PC-9 (cell line): ENCODE measurements around the gene MIEF1. TPM values are rescaled to one million over a fixed set of nuclear protein-coding genes. Genes with fewer than 3 reads are reported as not detected.

Experiments used
- BruUV-seq: library from RNA; stranded (reverse); fragments of 400-500 nt; replicated peaks from 2 replicates; lab custom pipeline; 2021; lab: Mats Ljungman, UMichigan
- CTCF ChIA-PET: fragments of 300-600 bp; sonication (Branson Sonifier 250); formaldehyde crosslinking; loops from one replicate; lab custom pipeline; 2022; ENCODE audit warnings: antibody characterized with exemption; lab: Charles Lee
- POLR2A ChIA-PET: fragments of 300-600 bp; sonication (Branson Sonifier 250); formaldehyde crosslinking; loops from one replicate; lab custom pipeline; 2022; ENCODE audit warnings: antibody characterized with exemption; ENCODE audit not compliant: unreplicated experiment; lab: Charles Lee
- DNase-seq, 2 experiments: peaks; one replicate each; pipeline versions ENCODE4 v3.0.0 to v3.0.0-alpha.2; 2015 to 2022; ENCODE audit warnings: mixed read lengths in 1 of 2
- H2AFZ ChIP-seq: fragments of 200-600 bp; sonication (generic); 2 replicates; pipeline ENCODE4 v1.8.1; 2017; ENCODE audit warnings: antibody characterized with exemption
- H3F3A ChIP-seq: fragments of 200-600 bp; sonication (generic); 2 replicates; pipeline ENCODE4 v1.8.1; 2017; ENCODE audit warnings: antibody characterized with exemption, mild to moderate bottlenecking, low read depth; ENCODE audit not compliant: insufficient read depth
- H3K27ac ChIP-seq: fragments of 200-600 bp; sonication (generic); 2 replicates; pipeline ENCODE4 v1.6.1; 2016; ENCODE audit warnings: mixed run types
- H3K27me3 ChIP-seq: fragments of 200-600 bp; sonication (generic); 2 replicates; pipeline ENCODE4 v1.6.1; 2016; ENCODE audit warnings: low read depth, mixed run types; ENCODE audit not compliant: insufficient read depth
- H3K36me3 ChIP-seq: fragments of 200-600 bp; sonication (generic); 2 replicates; pipeline ENCODE4 v1.6.1; 2016; ENCODE audit warnings: low read depth, mixed run types
- H3K4me1 ChIP-seq: fragments of 200-600 bp; sonication (generic); replicated peaks from 2 replicates; pipeline ENCODE4 v1.6.1; 2016; ENCODE audit warnings: mixed run types; ENCODE audit not compliant: insufficient read depth
- H3K4me2 ChIP-seq: fragments of 200-600 bp; sonication (generic); 2 replicates; pipeline ENCODE4 v1.6.1; 2017; ENCODE audit warnings: mixed run types
- H3K4me3 ChIP-seq: fragments of 200-600 bp; sonication (generic); 2 replicates; pipeline ENCODE4 v1.6.1; 2016; ENCODE audit warnings: mixed run types
- H3K79me2 ChIP-seq: fragments of 200-600 bp; sonication (generic); 2 replicates; pipeline ENCODE4 v1.6.1; 2017; ENCODE audit warnings: low read depth, mixed run types
- H3K9me2 ChIP-seq: fragments of 200-600 bp; sonication (generic); 2 replicates; pipeline ENCODE4 v1.8.1; 2017; ENCODE audit warnings: mild to moderate bottlenecking; ENCODE audit not compliant: insufficient read depth
- H3K9me3 ChIP-seq: fragments of 200-600 bp; sonication (generic); 2 replicates; pipeline ENCODE4 v1.8.1; 2016; ENCODE audit warnings: low read depth; ENCODE audit not compliant: insufficient read depth
- H4K20me1 ChIP-seq: fragments of 200-600 bp; sonication (generic); 2 replicates; pipeline ENCODE4 v1.8.1; 2017; ENCODE audit not compliant: insufficient read depth
- EZH2 ChIP-seq: fragments of 200-600 bp; sonication (generic); IDR thresholded peaks from 2 replicates; pipeline ENCODE4 v1.8.0; 2017; ENCODE audit warnings: antibody characterized with exemption, low read depth
- intact Hi-C: fragments of 100-400 bp; cut with micrococcal nuclease; formaldehyde crosslinking; loops from one replicate; pipeline ENCODE4 v1.10.0; 2022; ENCODE audit not compliant: unreplicated experiment
- total RNA-seq: library from RNA; stranded (reverse); gene quantifications from 2 replicates; pipeline ENCODE4 v1.2.3, GENCODE V29; 2021
- TF ChIP-seq, protein P1 (sequence below): fragments of 200-600 bp; sonication (generic); conservative IDR thresholded peaks from 2 replicates; pipeline ENCODE4 v1.6.1; 2017; ENCODE audit warnings: mixed run types, antibody characterized with exemption, mild to moderate bottlenecking, moderate library complexity

Gene MIEF1
- total RNA-seq, 1 experiment from 2014 or later, result 36.9 TPM

DNA sequence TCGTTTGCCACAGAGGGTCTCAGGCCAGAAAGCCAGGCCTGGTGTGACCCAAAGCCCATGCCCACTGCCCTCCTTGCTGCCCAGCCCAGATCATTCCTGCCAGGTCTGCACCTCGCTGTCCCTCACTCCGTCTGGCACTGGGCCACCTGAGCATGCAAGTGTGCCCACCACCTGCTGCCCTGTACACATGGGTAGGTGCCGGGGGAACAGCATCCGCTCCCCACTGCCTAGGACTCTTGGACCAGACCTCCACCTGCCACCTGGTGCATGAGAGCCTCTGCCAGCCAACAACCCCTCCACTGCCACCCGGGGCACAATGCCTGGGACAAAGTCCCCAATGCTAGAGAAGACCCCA, 32.8 kb upstream of the MIEF1 start:
- no peaks in the 10 kb centered on the region for H4K20me1 ChIP-seq
- H2AFZ ChIP-seq, result no peak overlapping the region
- H3K4me1 ChIP-seq, result peaks cover 20% of the 10 kb centered on the region
- no peak for DNase-seq
- POLR2A ChIA-PET, result no interaction called here
- peaks cover 11% of the 10 kb centered on the region for H3K27me3 ChIP-seq
- no peaks in the 10 kb centered on the region for H3K36me3 ChIP-seq
- H3K9me3 ChIP-seq, result no peaks in the 10 kb centered on the region
- BruUV-seq, result no TSS peak
- H3K4me2 ChIP-seq, result no peak overlapping the region
- TF ChIP-seq EZH2, result no peak
- TF ChIP-seq, protein P1, sequence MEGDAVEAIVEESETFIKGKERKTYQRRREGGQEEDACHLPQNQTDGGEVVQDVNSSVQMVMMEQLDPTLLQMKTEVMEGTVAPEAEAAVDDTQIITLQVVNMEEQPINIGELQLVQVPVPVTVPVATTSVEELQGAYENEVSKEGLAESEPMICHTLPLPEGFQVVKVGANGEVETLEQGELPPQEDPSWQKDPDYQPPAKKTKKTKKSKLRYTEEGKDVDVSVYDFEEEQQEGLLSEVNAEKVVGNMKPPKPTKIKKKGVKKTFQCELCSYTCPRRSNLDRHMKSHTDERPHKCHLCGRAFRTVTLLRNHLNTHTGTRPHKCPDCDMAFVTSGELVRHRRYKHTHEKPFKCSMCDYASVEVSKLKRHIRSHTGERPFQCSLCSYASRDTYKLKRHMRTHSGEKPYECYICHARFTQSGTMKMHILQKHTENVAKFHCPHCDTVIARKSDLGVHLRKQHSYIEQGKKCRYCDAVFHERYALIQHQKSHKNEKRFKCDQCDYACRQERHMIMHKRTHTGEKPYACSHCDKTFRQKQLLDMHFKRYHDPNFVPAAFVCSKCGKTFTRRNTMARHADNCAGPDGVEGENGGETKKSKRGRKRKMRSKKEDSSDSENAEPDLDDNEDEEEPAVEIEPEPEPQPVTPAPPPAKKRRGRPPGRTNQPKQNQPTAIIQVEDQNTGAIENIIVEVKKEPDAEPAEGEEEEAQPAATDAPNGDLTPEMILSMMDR, result no peak
- H3K79me2 ChIP-seq, result no peaks in the 10 kb centered on the region
- intact Hi-C loops, result no loop called here
- CTCF ChIA-PET, result no interaction called here
- no peaks in the 10 kb centered on the region for H3K9me2 ChIP-seq
- no peaks in the 10 kb centered on the region for H3F3A ChIP-seq
- H3K27ac ChIP-seq, result no peak overlapping the region
- H3K4me3 ChIP-seq, result no peak overlapping the region

DNA sequence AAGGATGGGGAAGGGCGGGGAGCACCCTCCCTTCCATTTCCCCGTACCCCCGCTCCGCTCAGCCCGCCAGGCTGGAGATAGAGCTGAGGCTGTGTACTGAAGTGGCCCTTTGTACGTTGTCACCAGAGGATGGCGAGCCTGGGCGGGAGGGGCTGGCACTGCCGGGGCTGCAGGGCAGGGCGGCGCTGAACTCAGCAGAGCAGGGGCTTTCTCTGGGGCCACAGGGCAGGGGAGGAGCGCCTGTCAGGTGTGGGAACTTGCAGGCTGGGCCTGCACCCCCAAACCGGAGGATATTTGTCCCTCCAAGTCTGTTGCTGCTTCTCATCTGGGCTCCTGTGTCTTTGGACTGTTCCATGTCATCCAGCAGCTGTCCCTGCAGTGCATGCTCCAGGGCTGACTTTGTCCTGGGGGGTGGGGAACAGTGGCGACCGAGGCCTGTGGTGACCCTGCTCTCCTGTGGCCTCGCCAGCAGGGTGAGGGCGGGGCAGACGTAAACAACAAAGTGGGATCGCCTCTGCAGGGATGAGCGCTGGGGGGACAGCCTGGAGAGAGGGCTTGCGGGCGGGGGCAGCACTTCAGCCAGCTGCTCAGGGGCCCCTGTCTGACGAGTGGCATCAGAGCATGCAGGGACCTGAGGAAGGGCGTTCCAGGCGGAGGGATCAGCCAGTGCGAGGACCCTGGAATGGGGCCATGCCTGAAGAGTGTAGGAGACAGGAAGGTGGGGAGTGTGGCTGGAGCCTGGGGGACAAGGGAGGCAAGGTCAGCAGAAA, 32.2 kb upstream of the MIEF1 start:
- CTCF ChIA-PET, result no interaction called here
- Histone ChIP-seq H4K20me1 (no peaks in the 10 kb centered on the region), H2AFZ (no peak overlapping the region), H3K4me1 (peaks cover 25% of the 10 kb centered on the region), H3F3A (no peaks in the 10 kb centered on the region; the same call in 1 of the 2 replicates), H3K27me3 (peaks cover 11% of the 10 kb centered on the region), H3K36me3 (no peaks in the 10 kb centered on the region), H3K4me3 (no peak overlapping the region), H3K9me2 (no peaks in the 10 kb centered on the region), H3K27ac (no peak overlapping the region), H3K79me2 (no peaks in the 10 kb centered on the region), H3K9me3 (no peaks in the 10 kb centered on the region), H3K4me2 (no peak overlapping the region)
- no TSS peak for BruUV-seq
- no peak for DNase-seq
- TF ChIP-seq EZH2, result no peak
- TF ChIP-seq, protein P1, result no peak
- intact Hi-C loops, result loop anchor here (5.0 kb wide), 1 partner anchor 33 kb away; no protein-coding TSS in a partner anchor
- POLR2A ChIA-PET, result no interaction called here

DNA sequence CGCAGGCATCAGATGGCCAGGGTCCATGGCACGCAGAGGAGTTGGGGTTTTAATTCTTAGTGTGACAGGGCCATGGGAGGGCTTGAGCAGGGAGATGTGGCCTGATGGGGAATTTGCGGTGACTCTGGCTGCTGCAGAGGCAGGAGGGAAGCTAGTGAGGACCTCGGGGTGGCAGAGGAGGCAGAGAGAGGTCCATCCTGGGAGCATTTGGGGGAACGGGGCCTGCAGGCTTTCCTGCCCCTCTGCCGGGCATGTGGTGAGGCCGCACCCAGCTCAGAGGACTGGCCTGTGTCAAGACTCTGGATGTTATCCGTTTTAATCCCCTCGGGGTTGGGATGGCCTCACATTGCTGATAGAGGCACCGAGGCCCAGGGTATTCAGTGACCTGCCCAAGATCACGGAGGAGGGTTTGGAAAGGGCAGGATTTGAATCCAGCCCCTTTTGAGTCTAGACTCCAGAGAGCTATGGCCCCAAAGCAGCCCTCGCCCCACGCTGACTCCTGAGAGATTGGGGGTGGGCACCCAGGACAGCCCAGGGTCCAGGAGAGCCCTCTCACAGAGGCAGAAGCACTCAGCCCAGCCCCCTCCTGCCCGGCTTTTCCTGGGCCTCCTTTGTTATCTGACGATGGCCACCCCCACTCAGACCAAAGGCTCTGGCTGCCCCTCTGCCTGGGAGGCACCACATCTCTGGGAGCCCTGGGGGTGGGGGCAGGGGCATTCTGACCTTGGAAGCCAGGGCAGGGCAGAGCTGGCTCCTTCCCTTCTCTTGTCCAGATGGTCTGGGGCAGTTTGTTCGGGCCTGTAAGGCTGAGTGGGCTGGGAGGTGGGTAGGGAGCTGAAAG, 31.4 kb upstream of the MIEF1 start:
- Histone ChIP-seq H3K79me2 (no peaks in the 10 kb centered on the region), H4K20me1 (no peaks in the 10 kb centered on the region), H3F3A (no peaks in the 10 kb centered on the region; the same call in 1 of the 2 replicates), H3K4me2 (no peak overlapping the region), H3K27ac (no peak overlapping the region), H3K36me3 (no peaks in the 10 kb centered on the region), H3K9me3 (no peaks in the 10 kb centered on the region), H3K27me3 (peaks cover 11% of the 10 kb centered on the region), H3K9me2 (no peaks in the 10 kb centered on the region), H3K4me1 (peaks cover 25% of the 10 kb centered on the region), H2AFZ (no peak overlapping the region), H3K4me3 (no peak overlapping the region)
- CTCF ChIA-PET, result interaction anchor here (1.3 kb wide), 1 partner anchor 58 kb away, joined by 3 read pairs; no protein-coding TSS in a partner anchor
- DNase-seq, result no peak
- POLR2A ChIA-PET, result no interaction called here
- intact Hi-C loops, result loop anchor here (5.0 kb wide), 1 partner anchor 33 kb away; no protein-coding TSS in a partner anchor
- TF ChIP-seq, protein P1, result no peak
- TF ChIP-seq EZH2, result no peak
- BruUV-seq, result no TSS peak
